ENCODE measurements around the gene TAF7.

The TAF7 gene

GRCh38 chr5:141356950-141357349, 36.4 kb upstream of the TAF7 start:
- Histone ChIP-seq H4K20me1 (ENCODE audit: control insufficient read depth, insufficient read depth, low read depth, low read length) (no peaks in the 10 kb centered on the region), H3K4me3 (ENCODE audit: low read length) (no peak overlapping the region), H3K36me3 (ENCODE audit: control insufficient read depth, low read length) (peaks cover 13% of the 10 kb centered on the region), H3K79me2 (ENCODE audit: control insufficient read depth, low read length) (peaks cover 16% of the 10 kb centered on the region), H3K4me2 (ENCODE audit: low read length) (no peak overlapping the region), H3F3A (ENCODE audit: control insufficient read depth, insufficient read depth) (0 out of 2 replicates have a peak, but pooled peaks cover 3% of the 10 kb centered on the region), H3K27ac (ENCODE audit: low read depth, low read length) (no peak overlapping the region), H3K4me1 (ENCODE audit: control insufficient read depth, low read length) (peaks cover 18% of the 10 kb centered on the region), H3K27me3 (ENCODE audit: control insufficient read depth, low read length) (no peaks in the 10 kb centered on the region), H3K9me3 (ENCODE audit: control insufficient read depth, insufficient read depth, low read length) (peaks cover 12% of the 10 kb centered on the region), H3K9me2 (replicated peaks; ENCODE audit: control insufficient read depth, low read length) (no peaks in the 10 kb centered on the region)
- TF ChIP-seq CTCF (IDR thresholded peaks at IDR 0.05; ENCODE audit: low read depth, low read length, poor library complexity, severe bottlenecking) (no peak), EZH2phosphoT487 (IDR thresholded peaks at IDR 0.05; ENCODE audit: borderline replicate concordance, low read length) (no peak)

GRCh38 chr5:141356133-141356532, 35.5 kb upstream of the TAF7 start:
- Histone ChIP-seq H3K27me3 (ENCODE audit: control insufficient read depth, low read length) (no peaks in the 10 kb centered on the region), H3F3A (ENCODE audit: control insufficient read depth, insufficient read depth) (0 out of 2 replicates have a peak, but pooled peaks cover 3% of the 10 kb centered on the region), H3K4me1 (ENCODE audit: control insufficient read depth, low read length) (peaks cover 17% of the 10 kb centered on the region), H3K27ac (ENCODE audit: low read depth, low read length) (no peak overlapping the region), H4K20me1 (ENCODE audit: control insufficient read depth, insufficient read depth, low read depth, low read length) (no peaks in the 10 kb centered on the region), H3K79me2 (ENCODE audit: control insufficient read depth, low read length) (peaks cover 11% of the 10 kb centered on the region), H3K4me3 (ENCODE audit: low read length) (no peak overlapping the region), H3K9me2 (replicated peaks; ENCODE audit: control insufficient read depth, low read length) (no peaks in the 10 kb centered on the region), H3K4me2 (ENCODE audit: low read length) (no peak overlapping the region), H3K9me3 (ENCODE audit: control insufficient read depth, insufficient read depth, low read length) (peaks cover 12% of the 10 kb centered on the region), H3K36me3 (ENCODE audit: control insufficient read depth, low read length) (peaks cover 7% of the 10 kb centered on the region)
- TF ChIP-seq CTCF (IDR thresholded peaks at IDR 0.05; ENCODE audit: low read depth, low read length, poor library complexity, severe bottlenecking) (no peak), EZH2phosphoT487 (IDR thresholded peaks at IDR 0.05; ENCODE audit: borderline replicate concordance, low read length) (no peak)

- Histone ChIP-seq H3K27me3 (ENCODE audit: control insufficient read depth, low read length) (no peaks in the 10 kb centered on the region), H3K79me2 (ENCODE audit: control insufficient read depth, low read length) (peaks cover 6% of the 10 kb centered on the region), H3K27ac (ENCODE audit: low read depth, low read length) (no peak overlapping the region), H3K4me1 (ENCODE audit: control insufficient read depth, low read length) (peaks cover 14% of the 10 kb centered on the region), H3K36me3 (ENCODE audit: control insufficient read depth, low read length) (peaks cover 2% of the 10 kb centered on the region), H3K4me2 (ENCODE audit: low read length) (no peak overlapping the region), H3K9me3 (ENCODE audit: control insufficient read depth, insufficient read depth, low read length) (peaks cover 12% of the 10 kb centered on the region), H4K20me1 (ENCODE audit: control insufficient read depth, insufficient read depth, low read depth, low read length) (no peaks in the 10 kb centered on the region), H3K4me3 (ENCODE audit: low read length) (no peak overlapping the region), H3F3A (ENCODE audit: control insufficient read depth, insufficient read depth) (0 out of 2 replicates have a peak, but pooled peaks cover 3% of the 10 kb centered on the region), H3K9me2 (replicated peaks; ENCODE audit: control insufficient read depth, low read length) (no peaks in the 10 kb centered on the region)
- TF ChIP-seq EZH2phosphoT487 (IDR thresholded peaks at IDR 0.05; ENCODE audit: borderline replicate concordance, low read length) (no peak), CTCF (IDR thresholded peaks at IDR 0.05; ENCODE audit: low read depth, low read length, poor library complexity, severe bottlenecking) (no peak)
Measured at GRCh38 chr5:141355641-141356040, 35.1 kb upstream of the TAF7 start.

Data from DOHH2 (cell line).